Cardiac fibroblast (primary cell): ENCODE results near the gene MLF2.

Source experiments
- DNase-seq, 2 donors: peaks; one replicate each; pipeline versions ENCODE4 v3.0.0 to v3.0.0-alpha.2; 2010; ENCODE audit warnings: low read depth in 2 of 2
- H3K4me3 ChIP-seq, 2 donors: replicated peaks in 1 of 2; 1 replicate in 1 of 2; 2 replicates in 1 of 2; pipeline ENCODE4 v1.5.1; 2011; ENCODE audit warnings: low read depth in 2 of 2, low read length in 2 of 2, mild to moderate bottlenecking in 2 of 2, moderate library complexity in 1 of 2
- CTCF ChIP-seq: IDR thresholded peaks from one replicate; pipeline ENCODE4 v1.5.1; 2011; ENCODE audit warnings: low read depth, mild to moderate bottlenecking, low read length, inconsistent platforms

MLF2 gene

DNA sequence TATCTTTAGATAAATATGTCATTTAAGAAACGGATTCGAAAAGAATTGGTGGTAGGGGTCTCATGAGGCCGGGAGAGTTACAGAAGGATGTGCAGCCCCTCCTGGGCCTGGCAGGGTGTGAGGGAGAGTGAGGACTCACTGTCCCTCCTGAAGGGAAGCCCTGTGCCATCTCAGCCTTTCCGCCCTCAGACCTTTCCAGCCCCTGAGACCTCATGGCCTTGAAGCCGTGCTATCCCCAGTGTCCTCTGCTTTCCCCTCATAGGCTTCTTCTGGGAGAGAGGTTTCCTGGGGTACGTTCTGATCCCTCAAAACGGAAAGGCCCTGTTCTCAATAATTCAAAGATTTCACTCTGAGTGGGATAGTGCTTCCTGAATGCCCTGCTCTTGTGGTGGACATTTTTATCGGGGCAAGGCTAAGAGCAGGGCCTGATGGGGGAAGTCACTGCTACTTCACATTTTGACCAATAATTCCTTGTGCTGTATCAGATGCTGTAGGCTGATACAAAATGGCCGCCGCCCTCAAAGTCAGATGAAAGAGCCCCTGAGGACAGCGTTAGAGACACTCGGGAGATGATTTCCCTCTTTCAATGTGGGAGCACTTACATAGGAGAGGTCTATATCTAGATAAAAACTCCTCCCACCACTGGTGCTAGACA lies 37.7 kb upstream of the MLF2 start:
- H3K4me3 ChIP-seq = no peak overlapping the region
- no peak for DNase-seq
- TF ChIP-seq CTCF = no peak

DNA sequence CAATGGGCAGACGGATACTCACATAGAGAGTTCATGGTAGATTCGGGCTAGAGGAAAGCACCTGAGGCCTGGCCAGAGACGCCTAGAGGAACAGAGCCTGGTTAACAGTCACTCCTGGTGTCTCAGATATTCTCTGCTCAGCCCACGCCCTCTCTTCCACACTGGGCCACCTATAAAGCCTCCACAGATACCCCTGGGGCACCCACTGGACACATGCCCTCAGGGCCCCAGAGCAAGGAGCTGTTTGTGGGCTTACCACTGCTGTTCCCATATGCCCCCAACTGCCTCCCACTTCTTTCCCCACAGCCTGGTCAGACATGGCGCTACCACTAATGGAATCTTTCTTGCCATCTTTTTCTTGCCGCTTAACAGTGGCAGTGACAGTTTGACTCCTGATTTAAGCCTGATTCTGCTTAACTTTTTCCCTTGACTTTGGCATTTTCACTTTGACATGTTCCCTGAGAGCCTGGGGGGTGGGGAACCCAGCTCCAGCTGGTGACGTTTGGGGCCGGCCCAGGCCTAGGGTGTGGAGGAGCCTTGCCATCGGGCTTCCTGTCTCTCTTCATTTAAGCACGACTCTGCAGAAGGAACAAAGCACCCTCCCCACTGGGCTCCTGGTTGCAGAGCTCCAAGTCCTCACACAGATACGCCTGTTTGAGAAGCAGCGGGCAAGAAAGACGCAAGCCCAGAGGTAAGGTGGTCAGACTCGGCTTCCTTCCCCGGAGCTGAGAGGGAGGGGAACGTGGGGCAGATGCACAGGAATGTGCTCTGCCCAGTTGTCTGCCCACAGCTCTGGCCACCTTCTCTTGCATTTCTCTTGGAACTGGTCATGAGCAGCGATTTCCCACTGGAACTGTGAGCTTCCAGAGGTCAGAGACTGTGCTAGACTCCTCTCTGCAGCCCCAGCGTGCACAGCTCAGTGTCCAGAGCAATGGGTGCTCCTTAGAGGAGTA lies 36.3 kb upstream of the MLF2 start, which contains the start of gene CD4:
Gene CD4 (plus strand): TSS at position 557 of the 953 bp plus-strand sequence. CDS start 10,611 bp downstream, outside the sequence.
- no peak within 1 kb of the TSS for H3K4me3 ChIP-seq
- TF ChIP-seq CTCF = no peak
- DNase-seq = no peak

- DNase-seq = no peak
- TF ChIP-seq CTCF = no peak
- H3K4me3 ChIP-seq = no peak overlapping the region
Measured at GRCh38 chr12:6787309-6787708, 34.4 kb upstream of the MLF2 start.

- no peak overlapping the region for H3K4me3 ChIP-seq
- TF ChIP-seq CTCF = no peak
- no peak for DNase-seq
Measured at GRCh38 chr12:6786416-6787094, 33.6 kb upstream of the MLF2 start.

- no peak for TF ChIP-seq CTCF
- H3K4me3 ChIP-seq = no peak overlapping the region
- no peak for DNase-seq
Measured at GRCh38 chr12:6784761-6785160, 31.8 kb upstream of the MLF2 start.

- TF ChIP-seq CTCF = no peak
- H3K4me3 ChIP-seq = no peak overlapping the region
- no peak for DNase-seq
Measured at GRCh38 chr12:6784296-6784695, 31.4 kb upstream of the MLF2 start.
